ENCODE results near the gene DLAT.
A peak's percentile ranks its signal among the peaks of the same experiment; 100 is the strongest.
"Not testable (repeated sequence)": the region's sequence is repeated elsewhere in the genome, so short reads cannot be mapped to it uniquely, and the experiment has no call there.

Gene DLAT

GRCh38 chr11:112005422-112006094 lies 19.6 kb upstream of the DLAT start:
- DNase-seq (ENCODE audit: low read depth, low spot score) = no peak

GRCh38 chr11:112006095-112006441 lies 19.1 kb upstream of the DLAT start:
- peak; percentile 83 for DNase-seq (ENCODE audit: low read depth, low spot score)

- DNase-seq (ENCODE audit: low read depth, low spot score) = not testable (repeated sequence)
Measured at GRCh38 chr11:112011451-112011850, 13.8 kb upstream of the DLAT start.

- no peak for DNase-seq (ENCODE audit: low read depth, low spot score)
Measured at GRCh38 chr11:112012874-112013273, 12.3 kb upstream of the DLAT start.

- no peak for DNase-seq (ENCODE audit: low read depth, low spot score)
Measured at GRCh38 chr11:112013497-112014164, 11.6 kb upstream of the DLAT start.

- no peak for DNase-seq (ENCODE audit: low read depth, low spot score)
Measured at GRCh38 chr11:112016088-112016764, 9.0 kb upstream of the DLAT start.

GRCh38 chr11:112016765-112017376 lies 8.3 kb upstream of the DLAT start:
- no peak for DNase-seq (ENCODE audit: low read depth, low spot score)

GRCh38 chr11:112017538-112017937 lies 7.7 kb upstream of the DLAT start:
- DNase-seq (ENCODE audit: low read depth, low spot score) = no peak

GRCh38 chr11:112019066-112019465 lies 6.1 kb upstream of the DLAT start:
- DNase-seq (ENCODE audit: low read depth, low spot score) = no peak

GRCh38 chr11:112023104-112023503 lies 2.1 kb upstream of the DLAT start:
- DNase-seq (ENCODE audit: low read depth, low spot score) = no peak

GRCh38 chr11:112024178-112024772 lies 933 bp upstream of the DLAT start:
- peak; percentile 13 for DNase-seq (ENCODE audit: low read depth, low spot score)

- no peak for DNase-seq (ENCODE audit: low read depth, low spot score)
Measured at GRCh38 chr11:112025707-112026106, 499 bp downstream of the DLAT start.

GRCh38 chr11:112026784-112027410 lies 1.7 kb downstream of the DLAT start:
- not testable (repeated sequence) for DNase-seq (ENCODE audit: low read depth, low spot score)

GRCh38 chr11:112029460-112029859 lies 4.3 kb downstream of the DLAT start:
- no peak for DNase-seq (ENCODE audit: low read depth, low spot score)

GRCh38 chr11:112033902-112034301 lies 8.7 kb downstream of the DLAT start:
- DNase-seq (ENCODE audit: low read depth, low spot score) = no peak

- no peak for DNase-seq (ENCODE audit: low read depth, low spot score)
Measured at GRCh38 chr11:112037527-112037926, 12.3 kb downstream of the DLAT start.

GRCh38 chr11:112042161-112042960 lies 17.2 kb downstream of the DLAT start:
- no peak for DNase-seq (ENCODE audit: low read depth, low spot score)

- no peak for DNase-seq (ENCODE audit: low read depth, low spot score)
Measured at GRCh38 chr11:112042961-112043304, 17.7 kb downstream of the DLAT start.

GRCh38 chr11:112044961-112045360 lies 19.8 kb downstream of the DLAT start:
- DNase-seq (ENCODE audit: low read depth, low spot score) = no peak

- not testable (repeated sequence) for DNase-seq (ENCODE audit: low read depth, low spot score)
Measured at GRCh38 chr11:112046647-112047046, 21.4 kb downstream of the DLAT start.

GRCh38 chr11:112048256-112048655 lies 23.0 kb downstream of the DLAT start:
- DNase-seq (ENCODE audit: low read depth, low spot score) = not testable (repeated sequence)

Measured in ELF-1 (cell line).